Right renal cortex interstitium (tissue), 3 donors: ENCODE results near the gene STK32B. TPM values are rescaled to one million over a fixed set of nuclear protein-coding genes. Genes with fewer than 3 reads are reported as not detected.
"Not testable (repeated sequence)": the region's sequence is repeated elsewhere in the genome, so short reads cannot be mapped to it uniquely, and the experiment has no call there.

Experiments
- DNase-seq, 3 donors: peaks; one replicate each; pipeline ENCODE4 v3.0.0-alpha.2; 2013; ENCODE audit warnings: low read depth in 3 of 3, low spot score in 2 of 3
- polyA plus RNA-seq, 3 donors: library from polyadenylated mRNA; unstranded; fragments of 120-200 nt; gene quantifications; one replicate each; pipeline ENCODE4 v1.2.1, GENCODE V29; 2013; ENCODE audit not compliant: insufficient read length in 3 of 3

STK32B gene
- polyA plus RNA-seq, 3 donors = 8.6 to 11.0 (median 9.3) TPM

DNA sequence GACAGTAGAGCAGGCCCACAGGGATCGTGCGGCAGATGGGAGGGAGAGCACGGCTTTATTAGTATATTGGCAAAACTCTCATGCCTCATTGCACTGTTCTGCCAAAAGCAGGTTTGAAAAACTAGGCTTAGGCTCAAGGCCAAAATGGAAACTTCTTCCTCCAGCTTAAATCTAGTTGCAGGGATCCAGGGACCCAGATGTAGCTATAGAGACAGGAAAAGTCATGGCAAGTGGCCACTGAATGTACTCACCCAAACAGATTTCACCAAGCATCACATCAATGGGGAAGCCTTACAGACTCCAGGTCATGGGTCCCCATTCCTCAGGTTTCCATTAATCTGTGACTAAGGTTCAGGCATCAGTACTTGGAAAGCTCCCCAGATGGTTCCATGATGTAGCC lies 149.2 kb downstream of the STK32B start:
- DNase-seq = no peak

DNA sequence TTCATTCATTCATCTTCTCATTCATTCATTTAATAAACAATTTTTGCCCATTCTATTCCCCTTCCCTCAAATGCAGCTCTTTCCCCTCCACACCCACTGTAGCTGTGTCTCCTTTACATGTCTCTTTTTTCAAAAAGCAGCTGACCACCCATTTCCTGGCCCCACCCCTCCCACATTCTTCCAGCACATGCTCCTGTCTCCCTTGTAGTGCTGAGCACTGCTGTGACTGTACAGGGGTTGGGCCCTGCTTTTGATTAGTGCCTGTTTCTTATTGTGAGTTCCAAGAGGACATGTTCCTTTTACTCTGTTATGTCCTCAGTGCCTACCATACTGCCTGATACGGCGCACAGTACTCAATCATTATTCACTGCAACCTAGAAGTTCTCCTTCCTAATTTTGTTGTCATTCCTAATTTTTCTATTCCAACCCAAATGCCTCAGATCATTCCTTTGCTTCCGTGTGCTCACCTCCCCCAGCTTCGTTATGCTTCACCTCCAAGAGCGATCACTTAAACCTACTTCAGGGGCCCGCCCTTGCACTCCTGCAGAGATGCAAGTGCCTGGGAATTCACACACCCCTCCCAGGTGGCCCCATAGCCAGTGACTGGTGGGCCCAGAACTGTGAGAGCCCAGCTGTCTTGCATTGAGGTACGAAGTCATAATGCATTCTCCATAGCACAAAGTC lies 152.2 kb downstream of the STK32B start:
- no peak for DNase-seq

DNA sequence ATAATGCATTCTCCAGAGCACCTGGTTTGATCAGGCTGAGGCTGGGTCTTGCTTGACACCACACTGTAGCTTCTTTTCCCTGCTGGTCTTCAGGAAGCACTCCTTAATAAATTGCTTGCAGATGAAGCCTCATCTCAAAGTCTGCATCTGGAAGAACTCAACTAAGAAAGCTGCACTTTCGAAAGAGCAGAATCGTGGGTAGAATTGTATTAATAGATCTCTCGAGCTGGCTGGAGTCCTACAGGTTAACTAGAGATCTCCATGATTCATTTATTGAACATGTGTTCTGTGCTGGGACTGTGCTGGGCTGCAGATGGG lies 152.7 kb downstream of the STK32B start:
- no peak for DNase-seq

DNA sequence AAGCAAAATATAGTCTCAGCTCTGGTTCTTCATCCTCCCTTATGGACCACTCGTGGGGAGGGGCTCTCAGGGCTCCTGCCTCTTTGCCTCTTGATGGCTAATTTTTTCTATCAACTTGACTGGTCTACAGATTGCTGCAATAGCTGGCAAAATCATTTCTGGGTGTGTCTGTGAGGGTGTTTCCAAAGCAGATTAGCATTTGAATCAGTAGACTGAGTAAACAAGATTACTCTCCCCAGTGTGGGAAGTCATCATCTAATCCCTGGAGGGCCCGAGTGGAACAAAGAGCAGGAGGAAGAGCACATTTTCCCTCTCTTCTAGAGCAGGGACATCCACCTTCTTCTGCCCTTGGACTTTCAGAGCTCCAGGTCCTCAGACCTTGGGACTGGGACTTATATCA lies 153.5 kb downstream of the STK32B start:
- no peak for DNase-seq

DNA sequence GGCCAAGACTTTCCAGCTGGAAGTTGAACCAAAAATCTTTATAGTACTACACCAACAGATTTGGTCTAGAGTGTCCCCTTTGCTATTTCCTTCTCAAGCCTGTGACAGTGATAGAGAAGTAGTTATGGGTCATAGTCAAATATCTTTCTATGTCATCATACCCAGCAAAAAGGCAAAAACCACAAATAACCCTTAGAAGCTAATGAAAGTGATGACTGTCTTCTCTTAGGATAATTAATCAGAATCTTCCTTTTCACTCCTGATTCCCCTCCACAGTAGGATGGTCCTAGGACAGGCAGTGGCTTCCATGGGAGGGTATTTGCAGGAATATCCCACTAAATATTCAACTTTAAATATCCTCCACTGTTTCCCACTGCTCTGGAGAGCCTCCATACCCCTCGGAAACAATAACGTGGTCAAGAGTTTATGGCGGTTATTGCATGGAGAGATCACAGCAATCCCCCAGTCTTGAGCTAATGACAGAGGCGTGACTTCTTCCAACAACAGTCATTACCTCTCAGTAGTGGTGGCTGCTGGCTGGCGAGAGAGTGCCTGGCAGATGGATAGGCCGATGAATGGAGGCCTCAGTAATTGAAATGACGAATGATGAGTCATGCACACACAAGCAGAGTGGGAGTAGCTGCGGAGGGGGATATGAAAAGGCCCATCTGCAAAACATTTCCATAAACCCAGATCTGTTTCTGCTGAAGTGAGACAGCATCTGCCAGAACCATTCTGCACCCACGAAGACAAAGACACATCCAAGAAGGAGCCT lies 154.9 kb downstream of the STK32B start:
- DNase-seq = no peak

DNA sequence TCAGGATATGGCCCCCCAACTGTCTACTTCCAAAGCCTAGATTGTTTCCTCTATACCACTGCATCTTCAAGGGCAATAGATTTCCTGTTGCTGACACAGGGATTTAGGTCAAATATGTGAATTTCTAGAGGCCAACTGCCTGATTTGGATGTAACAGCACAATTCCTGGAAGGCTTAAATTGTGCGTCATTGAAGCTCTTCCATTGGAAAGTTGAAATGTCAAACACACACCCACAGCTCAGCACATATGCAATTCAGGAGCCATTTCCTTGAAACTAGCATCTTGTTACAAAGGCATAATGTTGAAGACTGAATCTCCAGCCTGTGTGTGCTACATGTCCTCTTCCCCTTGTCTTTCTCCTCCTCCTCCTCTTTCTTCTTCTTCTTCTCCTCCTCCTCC lies 158.6 kb downstream of the STK32B start:
- no peak for DNase-seq

DNA sequence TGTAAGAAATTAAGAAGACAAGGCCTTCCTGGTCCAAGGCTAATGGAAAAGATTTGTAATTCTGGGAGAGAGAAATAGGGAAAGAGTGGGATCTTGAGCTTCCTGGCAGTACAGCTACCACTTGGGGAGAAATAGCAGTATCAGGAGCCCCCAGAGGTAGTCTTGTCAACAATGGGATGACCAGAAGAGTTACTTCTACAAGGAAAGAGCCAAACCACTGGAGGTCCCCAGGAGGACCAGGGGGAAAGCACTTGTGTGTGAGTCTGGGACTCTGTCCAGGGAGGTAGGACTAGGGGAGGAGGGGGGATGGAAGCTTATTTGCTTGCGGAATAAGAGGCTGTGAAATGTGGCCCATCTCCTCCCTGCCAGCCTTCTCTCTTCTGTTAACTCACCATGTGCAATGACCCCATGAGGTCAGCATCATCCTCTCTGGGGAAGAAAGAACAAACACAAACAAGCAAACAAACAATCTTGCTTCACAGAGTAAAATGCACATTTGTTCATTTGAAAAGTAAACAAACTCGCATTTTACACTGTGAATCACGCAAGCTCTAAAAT lies 160.1 kb downstream of the STK32B start:
- DNase-seq = no peak

DNA sequence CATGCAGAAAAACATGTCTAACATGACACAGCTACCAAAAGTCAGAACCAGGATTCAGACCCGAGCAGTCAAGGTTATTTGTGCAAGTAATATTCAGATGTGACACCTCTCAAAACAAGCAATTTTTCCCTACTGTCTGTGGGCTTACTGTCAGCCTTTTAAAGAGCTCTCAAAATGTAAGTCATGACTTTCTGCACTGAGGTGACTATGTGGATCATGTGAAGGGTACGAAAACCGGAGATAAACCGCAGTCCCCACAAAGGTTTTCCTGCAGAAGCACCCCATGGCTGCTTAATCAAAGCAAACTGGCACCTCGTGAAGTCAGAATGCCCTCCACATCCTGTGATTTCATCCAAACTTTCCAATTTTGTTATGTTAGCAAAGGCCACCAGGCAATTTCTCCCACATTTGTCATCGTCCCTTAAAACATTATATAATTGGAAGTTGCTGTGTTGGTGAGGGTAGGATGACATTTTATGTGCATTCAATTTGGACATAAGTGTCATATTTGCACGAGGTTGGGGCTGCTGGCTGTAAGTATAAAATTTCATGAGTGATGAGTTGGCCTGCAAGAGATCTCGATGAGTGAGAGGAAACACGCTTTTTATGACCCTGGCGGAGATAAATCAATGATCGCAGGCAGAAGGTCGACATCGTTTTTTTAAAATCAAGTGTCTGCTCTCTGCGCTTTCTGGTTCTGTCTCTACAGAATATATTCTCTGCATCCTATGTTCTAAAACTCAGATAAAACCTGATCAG lies 161.2 kb downstream of the STK32B start:
- DNase-seq = no peak

DNA sequence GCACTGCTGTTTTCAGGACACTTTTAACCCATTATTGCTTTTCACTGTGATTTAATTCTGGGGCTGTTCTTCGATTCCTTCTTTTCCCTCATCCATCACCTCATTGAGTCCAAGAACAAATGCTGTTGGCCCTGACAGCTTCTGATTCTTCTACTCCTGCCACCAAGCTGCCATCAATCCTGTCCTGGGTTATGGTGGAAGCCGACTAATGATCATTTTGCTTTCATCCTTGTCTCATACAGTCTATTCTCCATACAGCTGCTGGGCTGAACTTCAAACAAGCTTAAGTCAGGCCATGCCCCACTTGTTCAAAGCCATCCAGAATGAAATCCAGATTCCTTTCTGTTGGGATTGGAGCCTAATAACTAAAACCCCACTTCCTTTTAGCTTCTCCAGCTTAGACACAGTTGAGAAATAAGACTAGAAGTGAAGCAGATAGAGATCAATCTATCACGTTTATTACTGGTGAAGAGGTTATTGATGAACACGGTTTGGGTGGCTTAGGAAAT lies 161.9 kb downstream of the STK32B start:
- no peak for DNase-seq

DNA sequence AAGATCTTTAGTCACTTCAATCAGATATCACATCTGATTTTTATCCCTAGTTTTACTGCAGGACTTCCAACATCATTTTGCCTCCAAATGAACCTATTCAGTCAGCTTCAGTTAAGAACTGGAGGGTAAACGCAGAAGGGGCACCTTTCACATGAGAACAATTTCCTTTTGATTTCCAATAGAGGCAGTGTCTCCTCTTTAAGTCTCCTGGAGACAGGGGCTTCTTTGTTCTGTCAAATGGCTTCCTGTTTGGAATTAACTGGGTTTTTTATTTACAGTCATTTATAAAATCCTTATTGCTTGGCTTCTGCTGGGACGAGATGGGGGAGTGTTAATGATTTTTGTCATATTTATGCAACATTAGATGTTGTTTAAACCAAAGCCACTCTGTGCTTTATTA lies 164.0 kb downstream of the STK32B start:
- DNase-seq = no peak

DNA sequence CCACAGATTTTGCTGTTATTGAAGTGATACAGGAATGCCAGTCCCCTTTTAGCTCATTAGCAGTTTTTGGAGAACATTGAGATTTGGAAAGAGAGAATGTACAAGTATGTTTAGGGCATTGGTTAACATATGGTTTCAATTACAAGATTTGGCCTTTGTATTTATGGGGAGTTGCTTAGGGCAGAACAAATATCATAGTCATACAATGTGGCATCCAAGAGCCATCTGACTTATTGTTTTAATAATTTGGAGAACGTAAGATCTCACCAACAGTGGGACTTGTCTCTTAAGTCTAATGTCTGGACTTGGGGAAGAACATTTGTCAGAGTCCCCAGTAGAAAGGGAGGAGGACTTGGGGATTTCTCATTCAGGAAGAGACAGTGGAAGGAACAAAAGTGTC lies 166.1 kb downstream of the STK32B start:
- no peak for DNase-seq

DNA sequence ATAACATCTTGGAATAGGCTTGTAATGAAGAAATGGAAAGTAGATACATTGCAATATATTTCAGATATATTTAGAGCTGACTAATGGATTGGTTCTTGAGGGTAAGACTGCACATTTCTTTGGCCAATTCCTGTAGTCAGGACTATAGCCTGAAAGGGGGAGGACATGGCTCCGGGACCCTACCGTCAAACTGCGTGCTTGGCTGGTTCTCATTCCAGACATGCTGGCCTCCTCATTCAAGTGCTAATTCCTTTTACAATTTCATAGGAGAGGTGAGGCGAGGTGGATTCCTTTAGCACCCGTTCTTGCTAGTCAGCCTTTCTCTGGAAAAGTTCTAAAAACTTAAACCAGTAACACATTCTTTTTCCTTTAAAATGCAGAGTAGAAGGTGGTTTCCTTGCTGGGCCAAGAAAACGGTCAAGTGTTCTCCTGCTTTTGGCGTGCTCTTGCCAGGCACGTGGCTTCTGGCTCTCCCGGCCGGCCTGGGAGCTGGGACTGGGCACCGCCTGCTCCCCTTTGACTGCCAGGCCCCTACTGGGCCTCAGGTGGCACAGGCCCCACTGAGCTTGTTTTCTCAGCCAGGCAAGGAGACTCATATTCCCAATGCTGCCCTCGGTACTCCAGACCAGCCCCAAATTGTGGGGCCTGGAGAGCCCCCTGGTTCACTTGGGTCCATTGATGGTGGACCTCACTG lies 167.2 kb downstream of the STK32B start:
- DNase-seq = no peak

DNA sequence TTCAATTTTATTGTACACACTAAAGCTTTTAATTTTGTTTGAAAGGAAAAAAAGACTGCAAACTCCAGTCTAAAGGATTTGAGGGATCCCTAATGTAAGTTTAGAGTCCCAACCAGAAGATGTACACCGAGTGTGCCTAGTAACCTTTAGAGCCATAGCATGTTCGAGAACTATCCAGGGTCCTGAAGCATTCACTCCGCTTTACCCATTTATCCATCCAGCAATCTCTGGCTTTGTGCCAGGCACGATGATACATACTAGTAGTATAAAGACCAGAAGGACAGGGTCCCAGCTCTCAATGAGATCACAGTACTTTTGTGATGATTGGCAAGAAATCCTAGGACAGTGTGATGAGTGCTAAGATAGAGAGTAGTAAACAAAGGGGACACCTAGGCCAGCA lies 168.7 kb downstream of the STK32B start:
- DNase-seq = peak in 2 of 3 donors; percentile 13 to 15

DNA sequence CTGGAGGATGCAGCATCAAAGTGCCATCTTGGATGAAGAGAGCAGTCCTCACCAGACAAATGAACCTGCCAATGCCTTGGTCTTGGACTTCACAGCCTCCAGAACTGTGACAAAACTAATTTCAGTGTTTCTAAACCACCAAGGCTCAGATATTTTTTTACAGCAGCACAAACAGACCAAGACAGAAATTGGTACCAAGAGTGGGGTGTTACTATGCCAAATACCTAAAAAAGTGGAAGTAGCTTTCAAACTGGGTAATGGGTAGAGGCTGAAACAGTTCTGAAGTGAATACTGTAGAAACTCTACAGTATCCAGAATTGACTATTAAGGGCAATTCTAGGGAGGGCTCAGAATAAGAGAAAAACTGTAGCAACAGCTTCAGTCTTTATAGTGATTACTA lies 170.8 kb downstream of the STK32B start:
- DNase-seq = no peak

DNA sequence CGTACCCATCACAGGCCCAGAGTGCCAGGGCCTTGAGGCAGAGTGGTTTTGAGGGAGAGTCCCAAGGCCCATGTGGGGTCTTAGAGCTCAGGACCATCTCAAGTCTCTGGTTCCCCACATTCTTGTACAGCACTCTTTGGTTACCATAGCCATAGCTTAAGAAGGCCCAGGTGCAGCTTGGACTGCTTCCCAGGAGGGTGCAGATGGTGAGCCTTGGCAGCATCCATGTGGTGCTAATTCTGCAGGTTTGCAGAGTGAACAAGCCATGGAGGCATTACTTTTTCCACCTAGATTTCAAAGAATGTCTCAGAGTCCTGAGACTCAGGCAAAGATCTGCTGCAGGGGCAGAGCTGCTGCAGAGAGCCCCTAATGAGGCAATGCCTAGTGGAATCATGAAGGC lies 171.7 kb downstream of the STK32B start:
- DNase-seq = no peak

DNA sequence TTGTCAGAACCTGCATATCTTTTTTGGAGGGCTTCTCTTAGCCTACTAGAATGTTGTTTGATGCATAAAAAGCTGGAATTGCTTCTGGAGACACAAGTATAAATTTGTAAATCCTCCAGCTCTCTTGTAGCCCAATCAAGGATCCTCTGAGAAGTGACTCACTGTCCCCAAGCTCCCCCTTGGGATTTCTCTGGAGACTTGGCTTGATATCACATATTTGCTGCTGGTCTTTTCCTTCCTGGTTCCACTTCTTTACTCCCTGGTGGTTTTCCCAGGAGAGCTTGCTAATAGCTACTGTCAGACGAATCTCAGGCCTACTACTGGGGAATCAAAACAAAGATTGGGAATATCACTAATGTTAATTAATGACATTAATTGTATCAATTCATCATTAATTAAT lies 173.1 kb downstream of the STK32B start:
- DNase-seq = no peak

DNA sequence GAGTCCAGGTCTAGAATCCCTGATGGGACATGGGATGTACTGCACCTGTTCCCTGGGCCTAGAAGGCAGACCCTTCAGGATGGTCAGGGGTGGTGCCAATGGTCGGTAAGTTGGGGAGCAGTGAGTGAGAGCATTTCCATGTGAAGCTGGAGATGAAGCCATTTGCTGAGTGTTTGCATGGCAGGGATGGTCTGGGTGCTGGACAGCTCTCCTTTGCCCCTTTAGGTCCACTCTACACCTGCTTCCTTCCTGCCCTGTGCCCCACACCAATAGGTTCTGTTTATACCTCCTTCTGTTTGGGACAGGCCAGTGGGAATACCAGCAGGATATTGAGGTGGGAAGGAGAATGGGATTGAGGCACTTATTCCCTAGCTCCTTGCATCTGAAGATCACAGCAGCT lies 181.3 kb downstream of the STK32B start:
- no peak for DNase-seq

DNA sequence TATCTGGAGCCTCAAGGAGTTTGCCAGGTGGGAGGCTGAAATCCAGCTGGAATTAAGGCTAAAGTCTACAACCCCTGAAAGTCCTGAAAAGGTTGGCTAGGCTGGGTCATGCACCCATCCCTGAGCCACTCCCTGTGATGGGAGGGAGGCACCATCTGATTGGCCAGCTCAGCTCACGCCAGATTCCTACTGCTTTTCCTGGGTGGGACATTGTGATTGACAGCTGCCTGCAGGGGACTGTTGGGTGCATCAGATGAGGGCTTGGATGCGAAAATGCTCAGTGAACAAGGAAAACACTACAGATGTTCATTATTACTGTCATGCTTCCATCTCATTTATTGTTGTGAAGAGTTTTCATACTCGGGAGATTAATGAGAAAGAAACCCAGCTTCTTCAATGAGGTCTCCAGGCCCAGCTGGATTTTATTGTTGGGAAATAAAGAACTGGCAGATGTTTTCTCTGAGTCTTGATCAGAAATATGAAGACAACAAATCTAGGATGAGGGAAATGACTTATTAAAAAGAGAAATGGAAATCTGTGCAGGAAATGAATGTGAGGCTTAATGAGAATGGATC lies 185.9 kb downstream of the STK32B start:
- no peak for DNase-seq

DNA sequence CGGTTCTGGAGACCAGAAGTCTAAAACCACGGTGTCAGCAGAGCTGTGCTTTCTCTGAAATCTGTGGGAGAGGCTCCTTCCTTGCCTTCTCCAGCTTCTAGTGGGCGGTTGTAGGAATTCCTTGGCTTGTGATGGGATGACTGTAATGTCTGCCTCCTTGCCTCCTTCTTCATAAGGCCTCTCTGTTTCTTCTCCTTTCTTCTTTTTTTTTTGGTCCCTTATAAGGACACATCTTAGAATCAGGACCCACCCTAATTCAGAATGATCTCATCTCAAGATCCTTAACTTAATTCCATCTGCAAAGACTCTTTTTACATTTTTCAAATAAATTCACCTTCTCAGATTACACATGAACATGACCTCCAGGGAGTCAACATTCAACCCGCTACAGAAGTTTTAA lies 186.9 kb downstream of the STK32B start:
- DNase-seq = no peak

DNA sequence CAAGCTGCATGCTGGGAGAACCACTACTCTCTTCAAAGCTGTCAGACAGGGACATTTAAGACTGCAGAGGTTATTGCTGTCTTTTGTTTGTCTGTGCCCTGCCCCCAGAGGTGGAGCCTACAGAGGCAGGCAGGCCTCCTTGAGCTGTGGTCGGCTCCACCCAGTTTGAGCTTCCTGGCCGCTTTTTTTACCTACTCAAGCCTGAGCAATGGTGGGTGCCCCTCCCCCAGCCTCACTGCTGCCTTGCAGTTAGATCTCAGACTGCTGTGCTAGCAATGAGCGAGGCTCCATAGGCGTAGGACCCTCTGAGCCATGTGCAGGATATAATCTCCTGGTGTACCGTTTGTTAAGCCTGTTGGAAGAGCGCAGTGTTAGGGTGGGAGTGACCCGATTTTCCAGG lies 195.8 kb downstream of the STK32B start:
- DNase-seq = not testable (repeated sequence)
